Measurements from ENCODE around the gene NHLRC3.
"Not testable (repeated sequence)": the region's sequence is repeated elsewhere in the genome, so short reads cannot be mapped to it uniquely, and the experiment has no call there.

The NHLRC3 gene

GRCh38 chr13:39054112-39054511 lies 15.9 kb downstream of the NHLRC3 start:
- no peak for DNase-seq (ENCODE audit: low read depth)
- no peak for TF ChIP-seq CTCF (conservative IDR thresholded peaks at IDR 0.05; ENCODE audit: low read length)

DNA sequence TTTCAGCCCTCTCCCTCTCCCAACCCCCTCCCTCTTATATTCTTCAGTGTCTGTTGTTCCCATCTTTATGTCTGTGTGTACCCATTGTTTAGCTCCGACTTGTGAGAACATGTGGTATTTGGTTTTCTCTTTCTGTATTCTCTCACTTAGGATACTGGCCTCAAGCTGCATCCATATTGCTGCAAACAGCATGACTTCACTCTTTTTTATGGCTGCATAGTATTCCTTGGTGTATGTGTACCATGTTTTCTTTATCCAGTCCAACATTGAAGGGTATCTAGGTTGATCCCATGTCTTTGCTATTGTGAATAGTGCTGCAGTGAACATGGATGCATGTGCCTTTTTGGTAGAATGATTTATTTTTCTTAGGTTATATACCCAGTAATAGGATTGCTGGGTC lies 17.8 kb downstream of the NHLRC3 start:
- TF ChIP-seq CTCF (conservative IDR thresholded peaks at IDR 0.05; ENCODE audit: low read length) = no peak
- DNase-seq (ENCODE audit: low read depth) = no peak
- no peak overlapping the region for H3K4me3 ChIP-seq (ENCODE audit: low read length)

More at GRCh38 chr13:39054112-39054511, 15.9 kb downstream of the NHLRC3 start:
- H3K4me3 ChIP-seq (ENCODE audit: low read length) = no peak overlapping the region

DNA sequence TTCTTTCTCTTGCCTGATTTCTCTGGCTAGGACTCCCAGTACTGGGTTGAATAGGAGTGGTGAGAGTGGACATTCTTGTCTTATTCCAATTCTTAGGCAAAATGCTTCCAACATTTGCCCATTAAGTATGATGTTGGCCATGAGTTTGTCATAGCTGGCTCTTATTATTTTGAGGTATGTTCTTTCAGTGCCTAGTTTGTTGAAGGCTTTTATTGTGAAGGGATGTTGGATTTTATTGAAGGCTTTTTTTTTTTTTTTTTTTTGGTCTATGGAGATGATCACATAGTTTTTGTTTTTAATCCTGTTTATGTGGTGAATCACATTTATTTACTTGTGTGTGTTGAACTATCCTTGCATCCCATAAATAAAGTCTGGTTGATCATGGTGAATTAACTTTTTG lies 19.8 kb downstream of the NHLRC3 start:
- no peak for DNase-seq (ENCODE audit: low read depth)
- no peak overlapping the region for H3K4me3 ChIP-seq (ENCODE audit: low read length)
- no peak for TF ChIP-seq CTCF (conservative IDR thresholded peaks at IDR 0.05; ENCODE audit: low read length)

DNA sequence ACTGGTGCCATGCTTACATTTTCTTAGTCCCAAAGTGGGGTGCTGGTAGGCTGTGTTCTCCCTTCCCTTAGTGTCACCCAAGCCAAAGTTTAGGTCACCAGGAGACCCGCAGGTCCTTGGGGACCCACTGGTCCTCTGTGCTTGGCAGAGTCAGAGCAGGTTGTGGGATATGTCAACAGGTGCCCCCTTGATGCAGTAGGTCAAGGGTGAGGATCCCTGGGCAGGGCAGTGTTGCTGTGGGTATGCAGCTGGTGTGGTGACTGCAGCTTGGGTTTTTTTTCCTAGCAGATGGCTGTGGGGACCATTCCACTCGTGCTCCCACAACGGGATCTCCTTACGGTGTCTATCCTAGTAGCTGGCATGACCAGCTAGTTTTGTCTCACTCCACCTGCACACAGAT lies 23.7 kb downstream of the NHLRC3 start:
- TF ChIP-seq CTCF (conservative IDR thresholded peaks at IDR 0.05; ENCODE audit: low read length) = no peak
- no peak for DNase-seq (ENCODE audit: low read depth)
- no peak overlapping the region for H3K4me3 ChIP-seq (ENCODE audit: low read length)

DNA sequence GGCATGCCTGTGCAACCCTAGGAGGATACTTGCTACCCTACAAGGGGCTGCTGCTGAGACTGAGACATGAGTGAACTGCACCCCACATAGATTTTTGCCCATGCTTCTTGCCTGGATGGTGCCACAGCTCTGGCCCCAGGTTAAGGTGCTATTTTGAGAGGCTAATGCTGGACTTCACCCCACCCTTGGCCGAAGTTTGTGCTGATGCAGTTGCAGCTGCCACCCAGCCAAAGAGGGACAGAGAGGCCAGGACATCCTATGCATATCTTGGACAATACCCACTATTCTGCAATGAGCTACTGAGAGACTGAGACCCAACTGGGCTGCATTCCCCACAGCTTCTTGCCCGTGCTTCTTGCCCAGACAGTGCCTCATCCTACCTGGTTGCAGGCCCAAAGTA lies 34.6 kb downstream of the NHLRC3 start:
- H3K4me3 ChIP-seq (ENCODE audit: low read length) = no peak overlapping the region
- TF ChIP-seq CTCF (conservative IDR thresholded peaks at IDR 0.05; ENCODE audit: low read length) = no peak
- DNase-seq (ENCODE audit: low read depth) = no peak

- DNase-seq (ENCODE audit: low read depth) = no peak
- H3K4me3 ChIP-seq (ENCODE audit: low read length) = no peak overlapping the region
- no peak for TF ChIP-seq CTCF (conservative IDR thresholded peaks at IDR 0.05; ENCODE audit: low read length)
Measured at GRCh38 chr13:39073983-39074382, 35.7 kb downstream of the NHLRC3 start.

DNA sequence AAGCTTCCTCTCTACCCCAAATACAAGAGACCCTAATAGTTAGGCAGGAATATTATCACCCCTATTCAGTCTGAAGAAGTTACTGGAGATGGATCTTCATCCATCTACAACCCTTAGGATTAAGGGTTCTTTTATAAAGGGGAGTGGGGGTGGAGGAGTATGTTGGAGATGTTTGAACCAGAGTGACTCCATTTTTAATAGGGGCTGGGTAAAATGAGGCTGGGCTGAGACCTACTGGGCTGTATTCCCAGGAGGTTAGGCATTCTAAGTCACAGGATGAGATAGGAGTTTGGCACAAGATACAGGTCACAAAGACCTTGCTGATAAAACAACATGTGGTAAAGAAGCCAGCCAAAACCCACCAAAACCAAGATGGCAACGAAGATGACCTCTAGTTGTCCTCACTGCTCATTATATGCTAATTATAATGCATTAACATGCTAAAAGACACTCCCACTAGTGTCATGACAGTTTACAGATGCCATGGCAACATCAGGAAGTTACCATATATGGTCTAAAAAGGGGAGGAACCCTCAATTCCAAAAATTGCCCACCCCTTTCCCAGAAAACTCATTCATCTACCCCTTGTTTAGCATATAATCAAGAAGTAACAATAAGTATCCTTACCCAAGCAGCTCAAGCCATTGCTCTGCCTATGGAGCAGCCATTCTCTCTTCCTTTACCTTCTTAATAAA lies 48.1 kb downstream of the NHLRC3 start:
- DNase-seq (ENCODE audit: low read depth); H3K4me3 ChIP-seq (ENCODE audit: low read length): not testable (repeated sequence)
